Body of pancreas (tissue), 4 donors: ENCODE results near the gene HDGFL1.

ENCODE experiments used
- CTCF ChIP-seq, 7 experiments: fragments of 450-650 bp in 4 of 7; fragments of 200-600 bp in 3 of 7; sonication (generic) in 3 of 7; IDR thresholded peaks; one replicate each; pipeline ENCODE4 v1.5.1; 2016 to 2019; ENCODE audit warnings: antibody characterized with exemption in 7 of 7
- POLR2A ChIP-seq, 3 donors: fragments of 450-650 bp; IDR thresholded peaks; one replicate each; pipeline ENCODE4 v1.6.1; 2016; ENCODE audit warnings: antibody characterized with exemption in 3 of 3, mild to moderate bottlenecking in 2 of 3

- TF ChIP-seq POLR2A (IDR thresholded peaks at IDR 0.05) (no peak), CTCF (IDR thresholded peaks at IDR 0.05) (no peak)
Observed at GRCh38 chr6:22558288-22558882, 11.0 kb upstream of the HDGFL1 start.
